Measurements from ENCODE around the gene DPH1.
A peak's percentile ranks its signal among the peaks of the same experiment; 100 is the strongest.

The DPH1 gene

DNA sequence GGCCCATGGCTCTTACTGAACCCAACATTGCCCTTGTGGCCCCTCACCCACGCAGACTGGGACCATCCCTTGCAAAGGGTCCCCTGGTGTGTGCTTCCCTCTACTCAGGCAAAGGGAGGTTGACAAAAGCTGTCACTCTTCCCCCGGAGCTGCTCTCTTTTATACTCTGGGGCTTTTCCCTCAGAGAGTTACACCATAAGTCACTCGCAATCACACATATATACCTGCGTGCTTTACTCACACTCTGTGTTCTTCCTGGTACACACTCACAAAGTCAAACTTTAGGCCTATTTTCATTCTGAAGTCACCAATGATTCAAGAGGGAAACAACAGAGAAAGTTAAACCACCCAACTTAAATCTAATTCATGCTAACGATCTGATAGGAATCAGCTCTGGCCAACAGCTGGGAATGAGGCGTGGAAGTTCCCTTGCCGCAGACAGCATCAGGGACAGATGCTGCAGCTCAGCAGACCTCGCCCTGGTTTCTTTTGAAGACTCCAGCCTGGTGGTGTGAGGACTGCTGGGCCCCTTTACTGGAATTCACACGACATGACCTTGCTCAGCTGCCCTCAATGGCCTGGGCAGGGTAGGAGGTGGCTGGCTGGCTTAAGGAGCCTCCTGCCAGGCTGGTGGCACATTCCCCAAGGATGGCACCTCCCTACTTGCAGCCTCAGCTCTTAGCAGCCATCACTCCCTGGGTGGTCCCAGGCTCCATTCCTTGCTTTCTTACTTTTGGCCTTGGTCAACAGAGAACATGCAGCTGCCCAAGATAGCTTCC lies 52.2 kb downstream of the DPH1 start:
- Histone ChIP-seq H3K27me3 (ENCODE audit: insufficient read depth, low read length) (no peaks in the 10 kb centered on the region), H3K9ac (ENCODE audit: low read depth, low read length) (no peak overlapping the region), H3K27ac (ENCODE audit: low read length) (no peak overlapping the region), H3K4me3 (ENCODE audit: low read length) (no peak overlapping the region), H3K9me3 (ENCODE audit: insufficient read depth, low read depth, low read length) (no peaks in the 10 kb centered on the region), H3K36me3 (ENCODE audit: insufficient read depth, low read depth, low read length) (peaks cover 23% of the 10 kb centered on the region), H3K4me1 (ENCODE audit: insufficient read depth, low read length) (no peaks in the 10 kb centered on the region)

DNA sequence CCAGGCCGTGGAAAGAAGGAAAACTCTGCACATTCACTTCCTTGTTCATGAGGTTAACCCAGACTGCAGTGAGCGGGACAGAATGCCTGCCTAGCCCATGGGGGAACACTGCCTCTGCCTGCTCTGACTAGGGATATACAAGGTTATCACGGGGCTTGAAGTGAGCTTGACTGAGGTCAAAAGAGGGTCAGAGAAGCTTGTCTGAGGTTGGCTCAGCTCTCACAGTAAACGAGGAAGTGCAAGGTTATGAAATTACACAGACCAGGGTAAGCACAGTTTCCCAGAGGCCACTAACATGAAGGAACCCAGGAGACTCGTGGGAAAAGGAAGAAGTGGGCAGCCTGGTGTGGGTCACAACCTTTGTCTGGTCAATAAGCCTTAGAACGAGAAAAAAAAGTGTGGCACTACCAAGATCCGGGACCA lies 53.7 kb downstream of the DPH1 start:
- Histone ChIP-seq H3K9me3 (ENCODE audit: insufficient read depth, low read depth, low read length) (no peaks in the 10 kb centered on the region), H3K9ac (ENCODE audit: low read depth, low read length) (no peak overlapping the region; the same call in 1 of the 2 replicates), H3K4me3 (ENCODE audit: low read length) (no peak overlapping the region), H3K36me3 (ENCODE audit: insufficient read depth, low read depth, low read length) (peaks cover 19% of the 10 kb centered on the region; the same call in 1 of the 2 replicates), H3K27me3 (ENCODE audit: insufficient read depth, low read length) (no peaks in the 10 kb centered on the region), H3K4me1 (ENCODE audit: insufficient read depth, low read length) (no peaks in the 10 kb centered on the region), H3K27ac (ENCODE audit: low read length) (no peak overlapping the region)

DNA sequence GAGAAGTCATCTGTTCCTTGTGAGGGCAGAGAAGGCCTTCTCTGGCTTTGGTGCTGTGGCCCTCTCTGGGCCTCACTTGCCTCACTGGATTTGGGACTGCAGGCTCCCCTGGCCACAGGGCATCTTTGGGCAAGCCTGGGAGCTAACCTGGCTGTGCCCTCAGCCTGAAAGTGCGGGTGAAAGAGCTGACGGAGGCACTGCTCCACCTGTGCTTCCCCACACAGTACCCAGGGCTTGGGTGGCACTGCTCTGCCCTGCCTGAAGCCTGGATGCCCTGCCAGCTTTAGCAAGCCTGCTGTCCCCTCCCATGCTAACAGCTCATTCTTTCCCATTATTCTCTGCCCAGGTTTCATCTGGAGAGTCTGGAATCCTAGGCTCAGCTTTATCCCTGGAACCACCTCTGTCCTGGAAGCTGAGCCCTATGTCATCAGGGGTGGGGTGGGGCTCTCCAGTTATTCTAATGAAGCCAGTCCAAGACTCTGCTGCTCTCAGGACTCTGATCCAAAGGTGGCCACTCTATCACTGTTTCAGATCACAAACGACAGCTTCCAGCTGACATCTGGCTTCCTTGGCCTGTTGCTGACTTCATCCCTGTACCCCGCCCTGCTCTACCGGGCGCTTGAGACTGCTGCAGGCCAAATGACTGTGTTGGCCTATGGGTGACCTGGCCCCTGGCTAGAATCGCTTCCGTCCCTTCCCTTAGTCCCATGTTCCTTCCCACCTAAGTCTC lies 54.2 kb downstream of the DPH1 start:
- H3K27me3 ChIP-seq (ENCODE audit: insufficient read depth, low read length), result no peaks in the 10 kb centered on the region
- H3K9ac ChIP-seq (ENCODE audit: low read depth, low read length), result no peak overlapping the region
- peaks cover 17% of the 10 kb centered on the region; the same call in 1 of the 2 replicates for H3K36me3 ChIP-seq (ENCODE audit: insufficient read depth, low read depth, low read length)
- no peaks in the 10 kb centered on the region for H3K9me3 ChIP-seq (ENCODE audit: insufficient read depth, low read depth, low read length)
- no peak overlapping the region for H3K4me3 ChIP-seq (ENCODE audit: low read length)
- H3K4me1 ChIP-seq (ENCODE audit: insufficient read depth, low read length), result no peaks in the 10 kb centered on the region
- H3K27ac ChIP-seq (ENCODE audit: low read length), result no peak overlapping the region

DNA sequence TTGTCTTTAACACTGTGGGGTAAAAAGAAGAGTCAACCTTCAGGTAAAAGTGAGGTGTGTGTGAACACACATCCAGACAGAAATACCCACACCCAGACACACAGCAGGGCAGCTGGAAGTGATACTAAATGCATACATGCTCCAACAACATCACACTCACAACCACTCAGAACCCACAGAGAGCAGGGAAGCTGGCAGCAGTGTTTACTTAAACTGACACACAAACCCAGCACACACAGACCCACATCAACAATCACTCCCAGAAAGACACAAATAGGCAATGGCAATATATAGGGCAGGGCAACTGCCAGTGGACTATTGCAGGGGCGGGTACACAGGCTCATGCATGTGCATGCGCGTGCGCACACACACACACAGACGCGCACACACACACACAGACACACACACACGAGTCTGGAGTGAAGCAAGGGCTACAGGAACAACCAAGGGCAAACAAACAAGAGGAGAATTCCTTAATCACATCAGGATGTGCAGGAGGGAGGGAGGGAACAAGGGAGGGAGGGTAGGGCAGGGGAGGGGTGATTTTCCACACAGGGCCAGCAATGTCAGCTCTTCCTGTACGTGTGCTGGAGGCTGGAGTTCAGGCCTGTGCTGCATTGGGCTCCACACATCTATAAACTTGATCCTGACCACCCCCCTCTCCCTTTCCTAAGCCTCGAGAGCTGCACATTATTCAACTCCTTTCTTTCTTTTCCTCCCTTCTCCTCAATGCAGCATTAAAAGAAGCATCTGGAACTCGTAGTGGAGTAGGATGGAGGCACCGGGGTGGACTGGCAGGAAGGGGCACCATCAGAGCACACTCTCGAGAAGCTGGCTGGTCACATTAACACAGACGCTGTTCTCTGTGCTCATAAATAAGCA lies 55.1 kb downstream of the DPH1 start:
- H3K27ac ChIP-seq (ENCODE audit: low read length), result no peak overlapping the region
- no peak overlapping the region for H3K4me3 ChIP-seq (ENCODE audit: low read length)
- H3K9ac ChIP-seq (ENCODE audit: low read depth, low read length), result no peak overlapping the region
- H3K27me3 ChIP-seq (ENCODE audit: insufficient read depth, low read length), result no peaks in the 10 kb centered on the region
- no peaks in the 10 kb centered on the region; the same call in 1 of the 2 replicates for H3K4me1 ChIP-seq (ENCODE audit: insufficient read depth, low read length)
- H3K36me3 ChIP-seq (ENCODE audit: insufficient read depth, low read depth, low read length), result peaks cover 13% of the 10 kb centered on the region; the same call in 1 of the 2 replicates
- no peaks in the 10 kb centered on the region for H3K9me3 ChIP-seq (ENCODE audit: insufficient read depth, low read depth, low read length)

DNA sequence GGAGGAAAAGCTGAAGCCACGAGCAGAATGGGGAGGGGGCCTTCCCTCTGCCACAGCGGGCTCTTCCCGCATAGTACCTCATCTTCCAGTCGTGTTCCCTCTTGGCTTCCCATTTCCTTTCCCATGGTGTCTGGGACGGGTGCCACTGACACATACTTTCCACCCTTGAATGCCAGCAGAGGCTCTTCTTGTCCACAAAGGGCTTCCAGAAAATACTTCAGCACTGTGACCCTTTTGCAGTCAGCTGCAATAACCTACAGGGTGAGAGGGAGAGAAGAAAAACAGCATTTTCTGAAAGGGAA lies 55.6 kb downstream of the DPH1 start:
- Histone ChIP-seq H3K36me3 (ENCODE audit: insufficient read depth, low read depth, low read length) (peaks cover 13% of the 10 kb centered on the region; the same call in 1 of the 2 replicates), H3K27ac (ENCODE audit: low read length) (no peak overlapping the region), H3K9ac (ENCODE audit: low read depth, low read length) (no peak overlapping the region), H3K9me3 (ENCODE audit: insufficient read depth, low read depth, low read length) (no peaks in the 10 kb centered on the region), H3K4me1 (ENCODE audit: insufficient read depth, low read length) (peaks cover 5% of the 10 kb centered on the region; the same call in 1 of the 2 replicates), H3K27me3 (ENCODE audit: insufficient read depth, low read length) (no peaks in the 10 kb centered on the region), H3K4me3 (ENCODE audit: low read length) (no peak overlapping the region)

DNA sequence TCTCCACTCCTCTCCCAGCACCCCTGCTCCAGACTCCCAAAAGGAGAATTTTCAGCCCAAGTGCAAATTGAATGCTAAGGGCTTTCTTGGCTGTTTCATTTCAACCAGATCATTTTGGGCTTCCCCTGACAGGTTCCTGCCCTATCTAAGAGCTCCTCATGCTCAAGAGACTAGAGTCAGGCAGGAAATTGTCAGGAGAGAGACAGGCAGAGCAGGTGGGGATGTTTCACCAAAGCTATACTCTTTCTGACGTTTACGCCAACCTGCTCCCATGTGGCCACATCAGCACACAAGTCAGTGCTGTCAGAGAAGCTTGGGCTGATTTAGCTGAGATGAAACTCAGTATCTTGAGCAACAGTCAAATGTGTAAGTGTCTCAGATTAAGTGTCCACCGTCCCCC lies 56.4 kb downstream of the DPH1 start:
- Histone ChIP-seq H3K4me1 (ENCODE audit: insufficient read depth, low read length) (peaks cover 12% of the 10 kb centered on the region), H3K27me3 (ENCODE audit: insufficient read depth, low read length) (no peaks in the 10 kb centered on the region), H3K4me3 (ENCODE audit: low read length) (no peak overlapping the region), H3K27ac (ENCODE audit: low read length) (no peak overlapping the region), H3K36me3 (ENCODE audit: insufficient read depth, low read depth, low read length) (peaks cover 7% of the 10 kb centered on the region; the same call in 1 of the 2 replicates), H3K9me3 (ENCODE audit: insufficient read depth, low read depth, low read length) (no peaks in the 10 kb centered on the region), H3K9ac (ENCODE audit: low read depth, low read length) (no peak overlapping the region)

DNA sequence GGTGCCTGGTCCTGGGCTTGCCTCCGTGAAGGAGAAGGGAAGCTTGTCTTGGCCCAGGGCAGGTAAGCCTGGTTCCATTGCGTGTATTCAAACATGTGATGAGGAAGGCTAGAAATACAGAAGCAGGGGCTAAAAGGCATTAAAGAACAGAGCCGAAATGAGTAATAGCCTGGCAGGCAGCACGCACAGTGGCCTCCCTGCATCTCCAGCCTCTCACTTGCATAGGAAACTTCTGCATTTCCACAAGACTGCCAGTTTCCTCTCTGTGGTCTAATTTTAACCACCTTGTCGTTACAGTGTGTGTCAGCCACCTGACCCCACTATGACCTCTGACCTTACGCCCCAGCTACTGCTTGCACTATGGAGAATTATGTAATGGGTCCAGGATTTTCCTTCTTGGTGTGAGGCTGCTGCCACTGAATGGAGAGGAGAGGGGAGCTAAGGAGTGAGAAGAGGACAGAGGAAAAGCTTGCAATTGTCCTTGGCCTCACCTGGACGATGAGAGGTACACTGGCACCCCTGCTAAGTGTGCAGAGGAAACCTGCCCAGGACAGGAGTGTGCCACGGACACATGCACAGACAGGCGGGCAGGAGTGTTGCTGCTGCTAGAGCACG lies 57.8 kb downstream of the DPH1 start:
- no peak overlapping the region for H3K9ac ChIP-seq (ENCODE audit: low read depth, low read length)
- no peaks in the 10 kb centered on the region for H3K9me3 ChIP-seq (ENCODE audit: insufficient read depth, low read depth, low read length)
- no peaks in the 10 kb centered on the region for H3K27me3 ChIP-seq (ENCODE audit: insufficient read depth, low read length)
- peaks cover 13% of the 10 kb centered on the region for H3K4me1 ChIP-seq (ENCODE audit: insufficient read depth, low read length)
- H3K4me3 ChIP-seq (ENCODE audit: low read length), result no peak overlapping the region
- H3K36me3 ChIP-seq (ENCODE audit: insufficient read depth, low read depth, low read length), result no peaks in the 10 kb centered on the region
- H3K27ac ChIP-seq (ENCODE audit: low read length), result no peak overlapping the region

DNA sequence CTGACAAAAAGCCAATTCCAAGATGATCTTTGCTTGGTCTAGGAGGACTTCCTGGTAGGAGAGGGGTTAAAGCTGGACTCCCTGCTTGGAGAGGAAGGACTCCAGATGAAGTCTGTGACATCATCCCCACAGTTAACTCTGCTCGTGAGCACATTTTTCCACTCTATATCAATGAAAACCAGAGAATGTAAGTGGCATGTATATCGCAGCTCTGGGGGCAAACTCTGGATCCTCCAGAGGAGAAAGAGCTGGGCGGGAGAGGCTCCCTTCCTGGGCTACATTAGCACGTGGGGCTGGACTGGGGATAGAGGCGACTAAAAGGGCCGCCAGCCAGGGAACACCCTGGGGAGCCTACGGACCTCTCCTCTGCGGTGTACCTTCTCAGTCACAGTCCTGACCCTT lies 59.1 kb downstream of the DPH1 start:
- Histone ChIP-seq H3K4me1 (ENCODE audit: insufficient read depth, low read length) (peaks cover 13% of the 10 kb centered on the region), H3K27ac (ENCODE audit: low read length) (no peak overlapping the region), H3K27me3 (ENCODE audit: insufficient read depth, low read length) (no peaks in the 10 kb centered on the region), H3K9ac (ENCODE audit: low read depth, low read length) (no peak overlapping the region), H3K9me3 (ENCODE audit: insufficient read depth, low read depth, low read length) (no peaks in the 10 kb centered on the region), H3K4me3 (ENCODE audit: low read length) (no peak overlapping the region), H3K36me3 (ENCODE audit: insufficient read depth, low read depth, low read length) (no peaks in the 10 kb centered on the region)

DNA sequence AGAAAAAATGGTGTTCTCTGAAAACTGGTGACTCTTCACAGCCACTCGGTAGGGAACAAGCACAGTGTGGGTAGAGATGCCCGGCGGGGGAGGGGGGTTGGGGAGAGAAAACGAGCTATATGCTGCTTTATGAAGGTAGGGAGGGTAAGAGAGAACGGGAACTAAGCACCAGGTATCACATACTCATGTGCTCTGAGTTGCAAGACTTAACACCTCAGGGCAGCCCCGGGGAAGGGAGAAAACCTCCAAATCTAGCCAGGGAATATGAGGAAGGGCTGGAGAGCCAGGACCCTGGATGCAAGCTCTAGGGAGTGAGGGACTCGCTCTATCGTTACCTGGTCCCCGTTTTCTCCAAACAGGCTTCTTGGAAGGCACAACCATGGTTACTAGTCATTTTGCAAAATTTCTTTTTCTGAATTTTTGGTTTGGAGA lies 60.3 kb downstream of the DPH1 start:
- no peak overlapping the region for H3K27ac ChIP-seq (ENCODE audit: low read length)
- no peaks in the 10 kb centered on the region for H3K9me3 ChIP-seq (ENCODE audit: insufficient read depth, low read depth, low read length)
- H3K9ac ChIP-seq (ENCODE audit: low read depth, low read length), result peak overlapping the region; percentile 38; the same call in 1 of the 2 replicates
- H3K36me3 ChIP-seq (ENCODE audit: insufficient read depth, low read depth, low read length), result no peaks in the 10 kb centered on the region
- no peak overlapping the region for H3K4me3 ChIP-seq (ENCODE audit: low read length)
- H3K27me3 ChIP-seq (ENCODE audit: insufficient read depth, low read length), result no peaks in the 10 kb centered on the region
- peaks cover 13% of the 10 kb centered on the region for H3K4me1 ChIP-seq (ENCODE audit: insufficient read depth, low read length)

DNA sequence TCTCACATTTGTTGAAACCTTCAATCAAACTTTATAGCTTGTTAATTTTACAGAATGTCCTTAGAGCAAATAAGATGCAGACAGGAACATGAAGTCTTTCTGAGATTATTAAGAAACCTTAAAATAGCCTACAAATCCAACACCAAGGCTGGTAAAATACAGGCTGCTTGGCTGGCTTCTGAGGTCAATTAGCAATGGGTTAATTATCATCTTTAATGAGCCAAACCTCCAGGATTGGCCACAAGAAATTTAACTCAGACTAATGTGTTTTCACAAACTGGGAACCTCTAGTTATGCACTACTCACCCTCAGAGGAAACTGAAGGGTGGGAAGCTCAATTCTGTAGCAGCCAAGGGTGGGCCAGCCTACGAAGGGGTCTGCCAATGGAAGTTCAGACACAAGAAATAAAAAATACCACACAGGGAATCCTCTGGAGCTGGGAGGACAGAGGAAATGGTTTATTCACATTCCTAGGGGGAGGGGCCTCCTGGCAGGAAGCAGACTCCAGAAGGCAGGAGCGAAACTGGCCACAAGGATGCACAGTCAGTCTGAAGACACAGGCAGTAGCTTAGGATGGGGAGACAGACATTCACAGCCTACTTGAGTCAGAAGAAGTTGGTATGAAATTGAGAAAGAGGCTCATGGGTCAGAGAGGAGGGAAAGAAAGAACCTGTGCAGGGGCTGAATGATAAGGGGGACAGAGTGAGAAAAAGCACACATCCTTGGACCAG lies 61.0 kb downstream of the DPH1 start:
- H3K4me3 ChIP-seq (ENCODE audit: low read length), result no peak overlapping the region; the same call in 1 of the 2 replicates
- no peaks in the 10 kb centered on the region for H3K9me3 ChIP-seq (ENCODE audit: insufficient read depth, low read depth, low read length)
- H3K36me3 ChIP-seq (ENCODE audit: insufficient read depth, low read depth, low read length), result no peaks in the 10 kb centered on the region
- peak overlapping the region; percentile 38; the same call in 1 of the 2 replicates for H3K9ac ChIP-seq (ENCODE audit: low read depth, low read length)
- H3K4me1 ChIP-seq (ENCODE audit: insufficient read depth, low read length), result peaks cover 13% of the 10 kb centered on the region
- no peaks in the 10 kb centered on the region for H3K27me3 ChIP-seq (ENCODE audit: insufficient read depth, low read length)
- H3K27ac ChIP-seq (ENCODE audit: low read length), result peak overlapping the region; percentile 9
